Activated CD4-positive, alpha-beta T cell treated with anti-CD3 and anti-CD28 coated beads for 24 hours (primary cell): ENCODE measurements around the gene P4HTM.
"Not testable (repeated sequence)": the region's sequence is repeated elsewhere in the genome, so short reads cannot be mapped to it uniquely, and the experiment has no call there.

Source experiments
- DNase-seq, 2 donors: peaks; one replicate each; pipeline ENCODE4 v3.0.0-alpha.2; 2020; ENCODE audit warnings: low read depth in 2 of 2

The P4HTM gene

DNA sequence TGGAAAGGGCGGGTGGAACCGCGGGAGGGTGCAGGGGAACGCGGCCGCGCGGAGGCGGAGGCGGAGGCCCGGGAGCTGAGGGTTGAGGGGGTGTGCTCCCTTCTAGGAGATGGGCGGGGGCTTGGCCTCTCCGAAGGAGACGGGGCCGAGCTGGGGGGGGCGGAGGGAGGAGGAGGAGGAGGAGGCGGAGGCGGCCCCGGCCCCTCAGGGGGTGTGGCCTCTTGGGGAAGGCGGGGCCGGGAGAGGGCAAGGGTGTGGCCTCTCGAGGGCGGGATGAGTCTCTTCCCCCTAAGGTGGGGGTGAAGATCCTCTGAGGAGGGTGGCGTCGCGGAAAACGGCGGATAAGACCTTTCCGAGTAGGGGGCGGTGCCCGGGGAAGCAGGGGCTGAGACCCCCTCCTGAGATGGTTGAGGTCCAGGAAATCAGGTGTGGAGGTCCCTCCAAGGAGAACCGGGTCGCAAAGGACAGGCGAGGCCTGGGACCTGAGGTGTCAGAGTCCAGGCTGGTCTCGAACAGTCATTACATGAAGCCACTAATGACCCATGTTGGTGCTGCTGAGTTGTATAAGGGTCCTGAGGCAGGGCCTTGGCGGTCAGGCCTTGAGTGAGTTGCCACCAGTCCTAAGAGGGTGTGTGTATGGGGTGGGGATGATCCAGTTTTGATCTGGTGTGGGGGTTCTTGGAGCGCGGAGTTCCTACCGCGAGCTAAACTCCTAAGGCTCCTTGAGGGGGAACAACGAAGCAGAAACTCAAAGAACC, 17.9 kb downstream of the P4HTM start:
- peak; percentile 77 to 83 for DNase-seq

DNA sequence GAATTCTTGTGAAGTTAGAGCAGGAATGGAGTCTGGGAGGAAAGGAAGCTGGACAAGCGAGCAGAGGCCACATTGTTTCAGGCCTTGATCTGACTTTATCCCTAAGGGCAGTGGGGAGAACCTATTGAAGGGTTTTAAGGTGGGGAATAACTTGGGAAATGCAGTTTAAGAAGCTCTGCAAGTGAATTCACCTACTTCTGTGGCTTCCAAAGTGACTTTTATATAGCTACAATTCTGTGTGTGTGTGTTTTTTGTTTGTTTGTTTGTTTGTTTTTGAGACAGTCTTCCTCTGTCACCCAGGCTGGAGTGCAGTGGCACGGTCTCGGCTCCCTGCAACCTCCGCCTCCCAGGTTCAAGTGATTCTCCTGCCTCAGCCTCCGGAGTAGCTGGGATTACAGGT, 18.6 kb downstream of the P4HTM start:
- not testable (repeated sequence) for DNase-seq

DNA sequence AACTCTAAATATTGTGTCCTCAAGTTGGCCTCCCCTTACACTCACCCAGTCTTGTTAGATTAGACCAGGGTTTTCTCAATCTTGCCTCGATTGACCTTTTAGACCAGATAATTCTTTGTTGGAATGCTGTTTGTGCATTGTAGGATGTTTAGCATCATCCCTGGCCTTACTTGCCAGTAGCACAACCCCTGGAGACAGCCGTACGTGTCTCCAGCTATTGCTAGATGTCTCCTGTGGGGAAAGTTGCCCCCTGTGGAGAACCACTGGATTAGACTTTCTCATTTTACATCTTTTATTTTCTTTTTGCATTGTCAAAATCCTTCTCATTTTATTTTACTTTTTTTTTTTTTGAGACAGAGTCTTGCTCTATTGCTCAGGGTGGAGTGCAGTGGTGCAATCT, 19.4 kb downstream of the P4HTM start:
- DNase-seq, result no peak

DNA sequence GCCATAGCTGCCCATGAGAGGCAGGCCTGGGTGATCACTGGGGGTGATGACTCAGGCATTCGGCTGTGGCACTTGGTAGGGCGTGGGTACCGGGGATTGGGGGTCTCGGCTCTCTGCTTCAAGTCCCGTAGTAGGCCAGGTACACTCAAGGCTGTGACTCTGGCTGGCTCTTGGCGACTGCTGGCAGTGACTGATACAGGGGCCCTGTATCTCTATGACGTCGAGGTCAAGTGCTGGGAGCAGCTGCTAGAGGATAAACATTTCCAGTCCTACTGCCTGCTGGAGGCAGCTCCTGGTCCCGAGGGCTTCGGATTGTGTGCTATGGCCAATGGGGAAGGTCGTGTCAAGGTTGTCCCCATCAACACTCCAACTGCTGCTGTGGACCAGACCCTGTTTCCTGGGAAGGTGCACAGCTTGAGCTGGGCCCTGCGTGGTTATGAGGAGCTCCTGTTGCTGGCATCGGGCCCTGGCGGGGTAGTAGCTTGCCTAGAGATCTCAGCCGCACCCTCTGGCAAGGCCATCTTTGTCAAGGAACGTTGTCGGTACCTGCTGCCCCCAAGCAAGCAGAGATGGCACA, 22.5 kb downstream of the P4HTM start:
- DNase-seq, result no peak

DNA sequence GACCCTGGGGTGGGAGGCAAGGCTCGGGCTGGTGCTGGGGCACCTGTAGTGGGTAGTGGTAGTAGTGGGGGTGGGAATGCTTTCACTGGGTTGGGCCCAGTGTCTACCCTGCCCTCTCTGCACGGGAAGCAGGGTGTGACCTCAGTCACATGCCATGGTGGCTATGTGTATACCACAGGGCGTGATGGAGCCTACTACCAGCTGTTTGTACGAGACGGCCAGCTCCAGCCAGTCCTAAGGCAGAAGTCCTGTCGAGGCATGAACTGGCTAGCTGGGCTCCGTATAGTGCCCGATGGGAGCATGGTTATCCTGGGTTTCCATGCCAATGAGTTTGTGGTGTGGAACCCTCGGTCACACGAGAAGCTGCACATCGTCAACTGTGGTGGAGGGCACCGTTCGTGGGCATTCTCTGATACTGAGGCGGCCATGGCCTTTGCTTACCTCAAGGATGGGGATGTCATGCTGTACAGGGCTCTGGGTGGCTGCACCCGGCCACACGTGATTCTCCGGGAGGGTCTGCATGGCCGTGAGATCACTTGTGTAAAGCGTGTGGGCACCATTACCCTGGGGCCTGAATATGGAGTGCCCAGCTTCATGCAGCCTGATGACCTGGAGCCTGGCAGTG, 23.2 kb downstream of the P4HTM start:
- DNase-seq, result no peak

DNA sequence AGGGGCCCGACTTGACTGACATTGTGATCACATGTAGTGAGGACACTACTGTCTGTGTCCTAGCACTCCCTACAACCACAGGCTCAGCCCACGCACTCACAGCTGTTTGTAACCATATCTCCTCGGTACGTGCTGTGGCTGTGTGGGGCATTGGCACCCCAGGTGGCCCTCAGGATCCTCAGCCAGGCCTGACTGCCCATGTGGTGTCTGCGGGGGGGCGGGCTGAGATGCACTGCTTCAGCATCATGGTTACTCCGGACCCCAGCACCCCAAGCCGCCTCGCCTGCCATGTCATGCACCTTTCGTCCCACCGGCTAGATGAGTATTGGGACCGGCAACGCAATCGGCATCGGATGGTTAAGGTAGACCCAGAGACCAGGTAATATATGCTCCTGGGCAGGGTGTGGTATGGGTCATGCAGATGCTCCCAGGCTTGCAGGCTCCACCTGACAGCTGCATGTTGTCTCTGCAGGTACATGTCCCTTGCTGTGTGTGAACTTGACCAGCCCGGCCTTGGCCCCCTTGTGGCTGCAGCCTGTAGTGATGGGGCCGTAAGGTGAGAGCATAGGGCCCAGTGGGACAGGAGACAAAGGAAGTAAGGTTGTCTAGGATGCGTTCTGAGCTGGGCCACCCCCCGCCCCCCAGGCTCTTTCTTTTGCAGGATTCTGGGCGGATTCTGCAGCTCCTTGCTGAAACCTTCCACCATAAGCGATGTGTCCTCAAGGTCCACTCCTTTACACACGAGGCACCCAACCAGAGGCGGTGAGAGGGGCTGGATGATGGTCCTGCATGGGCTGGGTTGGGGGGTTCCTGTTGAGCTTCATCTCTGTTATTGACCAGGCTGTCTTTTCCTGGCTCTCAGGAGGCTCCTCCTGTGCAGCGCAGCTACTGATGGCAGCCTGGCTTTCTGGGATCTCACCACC, 24.0 kb downstream of the P4HTM start:
- DNase-seq, result peak in 1 of 2 donors; percentile 31

DNA sequence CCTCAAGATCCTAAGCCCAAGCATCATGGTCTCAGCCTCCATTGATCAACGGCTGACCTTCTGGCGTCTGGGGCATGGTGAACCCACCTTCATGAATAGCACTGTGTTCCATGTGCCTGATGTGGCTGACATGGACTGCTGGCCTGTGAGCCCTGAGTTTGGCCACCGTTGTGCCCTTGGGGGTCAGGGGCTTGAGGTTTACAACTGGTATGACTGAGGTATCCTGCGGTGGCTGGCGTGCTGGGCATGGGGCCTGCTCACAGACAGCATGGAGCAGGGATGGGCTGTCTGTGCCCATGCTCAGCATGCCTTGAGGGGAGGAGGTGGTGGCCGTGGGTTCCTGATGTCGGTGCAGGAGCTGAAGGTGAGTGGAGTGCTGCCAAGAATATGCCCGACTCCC, 25.0 kb downstream of the P4HTM start:
- DNase-seq, result no peak

DNA sequence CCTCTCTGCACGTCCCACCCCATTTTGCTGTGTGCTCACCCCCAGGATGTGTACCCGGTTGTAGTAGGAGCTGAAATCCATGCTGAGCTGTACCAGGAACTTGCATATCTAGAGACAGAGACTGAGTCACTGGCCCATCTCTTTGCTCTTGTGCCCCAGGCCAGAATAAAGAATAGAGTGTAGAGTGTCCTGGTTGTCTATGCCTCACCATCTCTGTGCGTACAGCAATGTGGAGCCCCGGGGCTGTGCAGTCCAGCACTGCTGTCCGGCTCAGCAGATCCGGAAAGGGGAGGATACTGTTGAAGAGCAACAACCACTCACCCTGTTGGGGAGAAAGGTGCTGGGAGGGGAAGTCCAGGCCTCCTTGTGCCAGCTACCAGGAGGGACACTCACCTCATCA, 25.7 kb downstream of the P4HTM start:
- DNase-seq, result no peak

DNA sequence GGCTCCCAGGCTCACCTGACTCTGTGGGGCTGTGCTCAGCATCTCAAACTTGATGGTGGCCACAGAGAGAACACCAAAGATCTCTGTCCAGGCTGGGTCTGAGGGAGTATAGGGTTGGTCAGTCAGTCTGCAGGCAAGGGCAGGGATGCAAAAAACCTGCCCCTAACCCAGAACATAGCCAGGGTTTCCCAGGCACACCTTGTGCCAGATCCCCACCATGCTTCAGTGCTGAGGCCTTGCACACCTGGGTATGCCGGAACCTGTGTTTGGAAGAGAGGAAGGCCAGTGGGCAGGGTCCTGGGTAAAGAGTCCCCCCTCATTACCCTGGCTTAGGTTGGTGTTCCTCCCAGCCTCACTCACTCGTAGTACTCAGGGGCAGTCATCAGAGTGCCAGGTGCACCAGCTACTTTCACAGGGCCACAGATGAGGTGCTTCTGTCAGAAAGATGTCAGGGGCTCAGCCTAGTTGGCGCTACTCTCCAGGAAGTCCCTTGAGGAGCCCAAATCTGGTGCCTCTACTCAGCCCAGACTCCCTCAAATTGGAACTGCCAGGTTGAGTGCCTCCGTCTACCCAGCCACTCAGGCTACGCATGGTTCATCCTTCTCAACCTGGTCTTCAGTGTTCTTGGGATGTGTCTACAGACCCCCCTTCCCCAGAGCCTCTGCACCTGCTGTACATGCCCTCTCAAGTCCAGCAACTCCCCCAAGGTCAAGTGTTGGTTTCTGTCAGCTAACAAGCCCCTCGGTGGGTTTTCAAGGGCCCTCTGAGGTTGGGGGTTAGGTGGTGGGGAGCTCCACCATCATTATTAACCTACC, 26.6 kb downstream of the P4HTM start:
- DNase-seq, result no peak

DNA sequence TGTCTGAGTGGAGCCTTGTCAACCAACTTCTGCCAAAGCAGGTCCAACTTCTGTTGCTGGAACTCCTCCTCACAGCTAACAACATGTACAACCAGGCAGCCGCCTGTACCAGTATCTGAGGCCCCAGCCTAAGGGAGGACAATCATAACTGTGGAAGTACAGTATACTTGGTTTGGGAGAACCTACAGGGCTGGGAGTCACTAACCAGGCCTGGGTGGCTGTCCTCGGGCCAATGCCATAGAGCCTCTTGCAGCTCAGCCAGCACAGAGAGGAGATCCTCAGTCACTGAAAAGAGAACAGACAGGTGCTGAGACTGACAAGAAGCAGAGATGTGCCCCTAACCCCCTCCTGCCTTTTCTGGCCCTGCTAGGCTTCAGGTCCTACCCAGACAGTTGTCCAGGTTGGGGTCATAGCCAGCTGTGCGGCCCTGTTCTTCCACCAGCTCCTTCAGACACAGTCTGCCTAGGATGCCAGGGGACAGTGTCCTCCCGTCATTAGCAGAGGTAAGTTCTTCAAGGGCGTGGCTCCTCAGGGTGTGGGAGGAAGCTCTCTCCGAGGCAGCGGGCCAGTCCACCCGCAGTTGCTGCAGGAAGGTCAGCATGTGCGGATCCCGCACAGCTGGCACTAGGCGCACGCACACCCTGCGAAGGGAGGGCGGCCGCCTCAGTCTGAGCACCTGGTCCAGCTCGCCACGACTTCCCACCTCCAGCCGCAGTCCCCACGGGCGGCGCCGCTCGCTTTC, 27.4 kb downstream of the P4HTM start:
- DNase-seq, result no peak

DNA sequence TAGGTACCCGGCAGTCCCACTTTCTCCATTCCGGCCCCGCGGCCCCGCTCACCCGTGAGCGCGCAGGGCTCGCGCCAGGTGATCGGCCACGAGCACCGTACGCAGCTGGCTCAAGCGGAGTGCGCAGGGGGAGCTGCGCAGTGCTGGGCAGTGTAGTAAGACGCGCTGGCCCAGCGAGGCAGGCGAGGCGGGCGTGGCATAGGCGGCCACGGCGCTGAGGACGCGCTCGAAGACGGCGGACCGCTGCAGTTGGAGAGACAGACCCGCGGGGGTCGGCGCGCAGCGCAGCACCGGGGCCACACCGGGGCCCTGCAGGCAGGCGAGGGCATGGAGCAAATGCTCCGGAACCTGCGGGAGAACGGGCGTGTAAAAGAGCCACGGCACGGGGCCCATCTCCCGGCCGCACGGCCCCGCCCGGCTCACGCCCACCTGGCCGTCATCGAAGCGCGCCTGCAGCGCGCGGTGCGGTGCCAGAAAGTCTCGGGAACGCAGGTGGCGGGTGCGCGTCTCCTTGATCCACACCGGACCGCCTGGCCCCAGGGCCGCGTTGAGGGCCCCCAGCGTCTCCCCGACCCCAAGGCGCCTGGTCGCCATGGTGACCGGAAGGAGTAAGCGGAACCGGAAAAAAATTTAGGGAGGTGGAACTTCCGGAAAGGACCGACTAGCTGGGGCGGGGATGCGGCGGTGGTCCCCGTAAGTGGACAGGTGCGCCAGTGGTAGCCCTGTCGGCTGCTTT, 28.1 kb downstream of the P4HTM start, which contains the start of gene DALRD3:
TSS of gene DALRD3 (minus strand) at position 610 of the 736 bp plus-strand sequence. CDS start at position 594, 16 bp downstream.
- DNase-seq, result peak in 1 of 2 donors; percentile 47

DNA sequence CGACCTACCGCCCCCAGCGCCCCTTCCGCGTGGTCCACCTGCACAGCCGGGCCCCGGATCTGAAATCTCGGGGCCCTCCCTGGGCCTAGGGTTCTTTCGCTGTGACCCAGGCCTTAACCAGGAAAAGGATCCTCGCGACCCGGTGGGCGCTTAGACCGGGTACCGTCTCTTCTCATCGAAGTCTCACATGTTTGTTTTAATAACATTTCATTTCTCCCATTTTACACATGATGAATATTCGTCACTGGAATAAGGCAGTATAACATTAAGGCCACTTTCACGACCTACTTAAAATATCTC, 28.6 kb downstream of the P4HTM start:
- no peak for DNase-seq

DNA sequence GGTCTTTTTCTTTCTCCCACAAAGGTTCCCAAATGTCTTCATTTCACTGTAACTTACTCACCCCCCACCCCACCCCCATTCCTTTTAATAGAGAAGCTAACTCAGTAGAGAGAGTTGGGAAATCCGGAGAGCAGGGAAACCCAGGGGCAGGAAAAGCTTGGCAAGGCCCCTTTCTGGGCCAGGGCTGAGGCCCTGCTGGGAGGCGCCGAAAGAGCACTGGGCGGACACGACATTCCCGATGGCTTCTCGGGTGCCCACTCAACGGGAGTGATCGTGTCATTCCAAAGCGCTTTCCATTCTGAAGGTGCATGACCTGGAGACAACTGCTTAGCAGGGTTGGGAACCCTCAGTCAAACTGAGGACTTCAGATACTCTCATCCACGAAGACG, 29.9 kb downstream of the P4HTM start:
- DNase-seq, result no peak

DNA sequence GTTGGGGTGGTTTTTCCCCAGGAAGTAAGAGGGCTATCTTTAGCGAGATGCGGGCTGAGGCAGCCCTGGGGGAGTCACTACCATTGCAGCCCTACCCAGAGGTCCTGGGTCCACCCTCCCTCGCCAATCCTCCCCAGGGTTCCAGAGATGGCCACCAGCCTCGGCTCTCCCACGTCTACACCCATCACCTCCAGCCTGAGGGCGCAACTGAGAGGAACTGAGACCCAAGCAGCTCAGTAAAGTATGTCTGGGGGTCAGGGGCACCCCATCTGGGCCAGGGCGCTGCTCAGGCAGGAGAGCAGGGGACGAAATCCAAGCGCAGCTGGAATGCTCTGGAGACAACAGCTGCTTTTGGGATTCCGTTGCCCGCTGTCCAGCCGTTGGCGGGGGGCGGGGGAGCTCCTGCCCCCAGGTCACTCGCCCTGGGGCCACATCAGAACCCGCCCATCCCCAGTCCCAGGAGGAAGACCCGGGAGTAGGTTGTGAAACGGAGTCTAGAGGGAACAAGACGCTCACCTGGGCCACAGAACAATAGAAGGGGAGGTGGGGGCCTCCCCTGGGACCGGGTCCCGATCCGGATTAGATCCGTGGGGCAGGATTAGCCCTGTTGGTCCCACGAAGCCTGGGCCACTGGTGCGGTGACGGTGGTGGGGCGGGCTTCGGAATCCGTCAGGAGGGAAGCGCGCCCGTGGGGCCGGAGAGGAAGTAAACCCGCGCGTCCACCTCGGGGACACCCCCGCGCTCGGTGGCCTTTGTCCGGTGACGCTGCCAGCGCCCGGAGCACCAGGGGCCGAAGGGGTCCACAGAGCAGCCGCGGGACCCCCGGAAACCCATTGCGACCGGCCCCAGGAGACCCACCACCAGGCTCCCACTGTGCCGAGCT, 30.5 kb downstream of the P4HTM start:
- no peak for DNase-seq

DNA sequence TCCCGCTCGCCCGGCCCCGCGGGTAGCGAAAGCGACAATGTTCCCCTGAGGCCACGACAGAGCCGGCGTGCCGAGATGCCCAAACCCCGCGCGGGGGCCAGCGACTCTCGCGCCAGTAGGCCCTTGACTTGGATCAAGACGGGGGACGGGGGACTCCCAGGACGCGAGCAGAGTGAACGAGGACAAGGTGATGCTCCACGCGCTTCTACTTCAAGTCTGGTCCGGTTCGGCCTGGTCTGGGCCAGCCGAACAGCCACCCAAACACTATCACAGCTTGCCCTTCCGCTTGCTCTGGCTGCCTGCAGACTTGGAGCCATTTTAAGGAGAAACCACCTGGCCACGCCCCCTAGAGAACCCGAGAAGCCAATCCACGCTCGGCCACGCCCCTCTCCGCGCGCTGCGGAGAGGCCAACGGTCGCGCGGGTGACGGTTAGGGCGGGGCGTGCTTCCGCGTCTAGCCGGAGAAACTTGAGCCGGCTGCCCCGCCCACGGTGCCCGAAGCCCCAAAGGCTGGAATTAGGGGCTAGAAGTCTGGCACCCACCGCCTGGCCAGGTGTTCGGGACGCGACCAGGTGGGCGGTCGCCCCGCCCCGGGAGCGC, 31.3 kb downstream of the P4HTM start:
- peak; percentile 99 for DNase-seq

DNA sequence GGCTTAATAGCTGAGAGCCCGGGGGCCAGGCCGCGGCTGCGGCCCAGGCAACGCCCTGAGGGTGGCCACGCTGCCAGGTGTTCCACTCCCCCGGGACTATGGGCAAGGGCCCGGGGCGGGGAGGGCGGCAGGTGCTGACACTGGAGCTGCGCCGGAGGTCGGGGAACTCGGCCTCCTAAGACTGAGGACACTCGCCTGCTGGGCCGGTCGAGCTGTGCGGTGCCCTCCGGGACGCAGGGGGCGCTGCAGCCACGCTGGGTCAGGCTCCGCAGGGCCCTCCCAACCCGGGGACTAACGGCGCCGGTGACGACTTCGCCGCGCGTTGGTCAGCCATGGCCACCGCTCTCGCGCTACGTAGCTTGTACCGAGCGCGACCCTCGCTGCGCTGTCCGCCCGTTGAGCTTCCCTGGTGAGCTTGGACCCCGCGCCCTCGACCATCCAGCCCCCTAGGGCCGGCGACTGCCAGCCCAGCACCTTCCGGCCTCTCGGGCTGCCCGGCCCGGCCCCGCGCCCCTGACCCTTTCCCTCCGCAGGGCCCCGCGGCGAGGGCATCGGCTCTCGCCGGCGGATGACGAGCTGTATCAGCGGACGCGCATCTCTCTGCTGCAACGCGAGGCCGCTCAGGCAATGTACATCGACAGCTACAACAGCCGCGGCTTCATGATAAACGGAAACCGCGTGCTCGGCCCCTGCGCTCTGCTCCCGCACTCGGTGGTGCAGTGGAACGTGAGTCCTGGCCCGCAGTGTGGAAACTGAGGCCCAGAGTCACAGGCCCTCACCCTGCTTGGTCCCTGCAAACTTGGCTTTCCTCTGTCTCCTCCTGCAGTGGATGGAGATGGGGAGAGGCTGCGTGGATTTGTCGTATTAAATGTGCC, 32.0 kb downstream of the P4HTM start, which contains the start of gene NDUFAF3:
TSS of gene NDUFAF3 (plus strand) at position 309 of the 875 bp plus-strand sequence. CDS start at position 333, 24 bp downstream.
- DNase-seq, result peak; percentile 87 to 91

DNA sequence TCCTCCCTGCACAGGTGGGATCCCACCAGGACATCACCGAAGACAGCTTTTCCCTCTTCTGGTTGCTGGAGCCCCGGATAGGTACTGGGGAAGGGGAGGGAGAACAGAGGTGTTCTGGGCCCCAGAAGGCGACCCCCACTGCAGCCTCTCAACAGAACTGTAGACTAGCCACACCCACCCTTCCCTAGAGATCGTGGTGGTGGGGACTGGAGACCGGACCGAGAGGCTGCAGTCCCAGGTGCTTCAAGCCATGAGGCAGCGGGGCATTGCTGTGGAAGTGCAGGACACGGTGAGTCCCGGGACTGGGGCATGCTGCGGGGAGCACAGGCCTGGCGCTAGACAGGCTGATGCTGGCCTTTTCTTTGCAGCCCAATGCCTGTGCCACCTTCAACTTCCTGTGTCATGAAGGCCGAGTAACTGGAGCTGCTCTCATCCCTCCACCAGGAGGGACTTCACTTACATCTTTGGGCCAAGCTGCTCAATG, 32.7 kb downstream of the P4HTM start:
- DNase-seq, result no peak
